ENCODE results near the gene OR4D1.

DNA sequence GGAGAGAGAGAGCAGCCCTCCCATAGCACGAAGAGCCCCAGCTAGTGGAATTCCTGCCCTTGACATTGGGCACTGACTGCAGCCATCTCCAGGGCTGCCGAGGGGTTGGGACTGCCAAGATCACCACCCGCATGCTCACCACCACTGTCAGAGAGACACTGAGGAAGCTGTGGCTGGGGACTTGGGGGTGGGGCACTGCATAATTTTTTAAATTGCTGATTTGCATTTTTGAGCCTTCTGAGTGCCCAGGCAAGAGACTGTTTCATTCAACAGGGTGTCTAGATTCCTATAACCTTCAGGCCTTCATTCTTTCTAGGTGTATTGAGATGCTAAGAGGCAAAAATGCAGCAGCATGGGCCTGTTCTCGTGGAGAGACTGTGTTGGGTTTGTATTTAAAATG lies 35.3 kb downstream of the OR4D1 start:
- TF ChIP-seq SP1 (IDR thresholded peaks at IDR 0.05) (no peak), JUND (IDR thresholded peaks at IDR 0.05) (no peak)
- TF ChIP-seq, protein P1, sequence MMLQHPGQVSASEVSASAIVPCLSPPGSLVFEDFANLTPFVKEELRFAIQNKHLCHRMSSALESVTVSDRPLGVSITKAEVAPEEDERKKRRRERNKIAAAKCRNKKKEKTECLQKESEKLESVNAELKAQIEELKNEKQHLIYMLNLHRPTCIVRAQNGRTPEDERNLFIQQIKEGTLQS (IDR thresholded peaks at IDR 0.05) = no peak

All from liver (tissue), 2 donors.